Muscle of leg (tissue), 11 donors: ENCODE measurements around the gene PCDHA1. TPM values are rescaled to one million over a fixed set of nuclear protein-coding genes. Genes with fewer than 3 reads are reported as not detected.
A peak's percentile ranks its signal among the peaks of the same experiment; 100 is the strongest.
"Not testable (repeated sequence)": the region's sequence is repeated elsewhere in the genome, so short reads cannot be mapped to it uniquely, and the experiment has no call there.

Experiments used
- DNase-seq: peaks from one replicate; pipeline ENCODE4 v3.0.0; 2013
- H3K27ac ChIP-seq: one replicate; pipeline ENCODE4 v1.5.1; 2013; ENCODE audit warnings: mild to moderate bottlenecking, low read length, control low read depth
- H3K27me3 ChIP-seq: one replicate; pipeline ENCODE4 v1.6.1; 2013; ENCODE audit warnings: low read length; ENCODE audit not compliant: control insufficient read depth, insufficient read depth
- H3K36me3 ChIP-seq: one replicate; pipeline ENCODE4 v1.6.1; 2013; ENCODE audit warnings: low read length; ENCODE audit not compliant: control insufficient read depth, insufficient read depth
- H3K4me1 ChIP-seq: one replicate; pipeline ENCODE4 v1.6.1; 2013; ENCODE audit warnings: low read length; ENCODE audit not compliant: control insufficient read depth, insufficient read depth
- H3K4me3 ChIP-seq: one replicate; pipeline ENCODE4 v1.5.1; 2013; ENCODE audit warnings: low read length, control low read depth
- H3K9me3 ChIP-seq: replicated peaks from 2 replicates; pipeline ENCODE4 v1.6.1; 2013; ENCODE audit warnings: low read depth, low read length; ENCODE audit not compliant: control insufficient read depth
- WGBS: methylation state at CpG from one replicate; pipeline ENCODE4 v1.1.5; 2013; ENCODE audit warnings: missing lambda C conversion rate; ENCODE audit not compliant: insufficient coverage; 5-methylcytosine and 5-hydroxymethylcytosine counted together
- polyA plus RNA-seq, 8 donors: library from polyadenylated mRNA; unstranded; fragments of 120-200 nt; gene quantifications; one replicate each; pipeline versions ENCODE4 v1.2.1 to v1.2.3, GENCODE V29; 2013; ENCODE audit warnings: inconsistent platforms in 1 of 8, low replicate concordance in 1 of 8; ENCODE audit not compliant: insufficient read length in 8 of 8, insufficient read depth in 1 of 8
- total RNA-seq: library from RNA; stranded (reverse); fragments of 120-200 nt; gene quantifications from one replicate; pipeline ENCODE4 v1.2.4, GENCODE V29; 2013

Gene PCDHA1
- total and polyA plus RNA-seq, 9 donors = 0.04 to 0.09 (median 0.05) TPM; not detected in 4

- H3K4me3 ChIP-seq = no peak overlapping the region
- H3K36me3 ChIP-seq = no peaks in the 10 kb centered on the region
- H3K4me1 ChIP-seq = no peaks in the 10 kb centered on the region
- DNase-seq = no peak
- H3K9me3 ChIP-seq = peaks cover 28% of the 10 kb centered on the region
- H3K27ac ChIP-seq = no peak overlapping the region
- peaks cover 9% of the 10 kb centered on the region for H3K27me3 ChIP-seq
- no CpG with 5 or more reads among the region's 2 CpGs for WGBS
These were observed 5.1 kb downstream of the PCDHA1 start for GRCh38 chr5:140791089-140791488.

DNA sequence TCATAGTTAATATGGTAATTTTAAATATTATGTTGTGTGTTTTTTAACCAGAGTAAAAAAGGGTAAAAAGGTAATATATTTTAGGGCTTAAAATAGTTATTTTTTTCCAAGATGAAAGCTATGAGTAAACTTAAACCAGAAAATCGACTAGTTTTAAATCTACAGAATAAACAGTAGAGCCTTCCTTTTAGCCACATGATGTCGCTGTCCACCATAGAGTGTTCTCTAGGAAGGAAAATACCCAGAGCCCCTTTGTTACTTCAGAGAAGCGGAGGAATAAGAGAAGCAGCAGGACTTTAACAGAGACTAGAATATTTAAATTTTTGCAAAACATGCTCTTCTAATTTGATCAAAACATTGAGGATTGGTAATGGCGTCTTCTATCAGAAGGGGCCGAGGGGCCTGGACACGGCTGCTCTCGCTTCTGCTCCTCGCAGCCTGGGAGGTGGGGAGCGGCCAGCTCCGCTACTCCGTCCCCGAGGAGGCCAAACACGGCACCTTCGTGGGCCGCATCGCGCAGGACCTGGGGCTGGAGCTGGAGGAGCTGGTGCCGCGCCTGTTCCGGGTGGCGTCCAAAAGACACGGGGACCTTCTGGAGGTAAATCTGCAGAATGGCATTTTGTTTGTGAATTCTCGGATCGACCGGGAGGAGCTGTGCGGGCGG is 8.8 kb downstream of the PCDHA1 start, which contains the start of gene PCDHA2:
Gene PCDHA2, plus strand, starts transcription at position 258 of the 664 bp plus-strand sequence.
- WGBS = 20% methylated on average over 24 of the region's 27 CpGs
- Histone ChIP-seq H3K36me3 (no peaks in the 10 kb centered on the region), H3K27me3 (peaks cover 2% of the 10 kb centered on the region), H3K9me3 (peaks cover 18% of the 10 kb centered on the region), H3K27ac (no peak within 1 kb of the TSS), H3K4me1 (no peaks in the 10 kb centered on the region), H3K4me3 (no peak within 1 kb of the TSS)
- no peak for DNase-seq

DNA sequence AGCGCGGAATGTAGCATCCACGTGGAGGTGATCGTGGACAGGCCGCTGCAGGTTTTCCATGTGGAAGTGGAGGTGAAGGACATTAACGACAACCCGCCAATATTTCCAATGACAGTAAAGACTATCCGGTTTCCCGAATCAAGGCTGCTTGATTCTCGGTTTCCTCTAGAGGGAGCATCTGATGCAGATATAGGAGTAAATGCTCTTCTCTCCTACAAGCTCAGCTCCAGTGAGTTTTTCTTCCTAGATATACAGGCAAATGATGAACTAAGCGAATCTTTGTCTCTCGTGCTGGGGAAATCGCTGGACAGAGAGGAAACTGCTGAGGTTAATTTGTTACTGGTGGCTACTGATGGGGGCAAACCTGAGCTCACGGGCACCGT is 9.3 kb downstream of the PCDHA1 start:
- Histone ChIP-seq H3K27me3 (peaks cover 2% of the 10 kb centered on the region), H3K4me3 (no peak overlapping the region)

DNA sequence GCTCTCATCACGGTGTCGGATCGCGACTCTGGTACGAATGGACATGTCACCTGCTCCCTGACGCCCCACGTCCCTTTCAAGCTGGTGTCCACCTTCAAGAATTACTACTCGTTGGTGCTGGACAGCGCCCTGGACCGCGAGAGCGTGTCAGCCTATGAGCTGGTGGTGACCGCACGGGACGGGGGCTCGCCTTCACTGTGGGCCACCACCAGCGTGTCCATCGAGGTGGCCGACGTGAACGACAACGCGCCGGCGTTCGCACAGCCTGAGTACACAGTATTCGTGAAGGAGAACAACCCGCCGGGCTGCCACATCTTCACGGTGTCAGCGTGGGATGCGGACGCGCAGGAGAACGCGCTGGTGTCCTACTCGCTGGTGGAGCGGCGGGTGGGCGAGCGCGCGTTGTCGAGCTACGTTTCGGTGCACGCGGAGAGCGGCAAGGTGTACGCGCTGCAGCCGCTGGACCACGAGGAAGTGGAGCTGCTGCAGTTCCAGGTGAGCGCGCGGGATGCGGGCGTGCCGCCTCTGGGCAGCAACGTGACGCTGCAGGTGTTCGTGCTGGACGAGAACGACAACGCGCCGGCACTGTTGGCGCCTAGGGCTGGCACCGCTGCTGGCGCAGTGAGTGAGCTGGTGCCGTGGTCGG is 10.3 kb downstream of the PCDHA1 start:
- DNase-seq, H3K4me3 ChIP-seq, H3K4me1 ChIP-seq, H3K27ac ChIP-seq, H3K27me3 ChIP-seq, H3K36me3 ChIP-seq: not testable (repeated sequence)
- 56% methylated on average over 69 of the region's 72 CpGs for WGBS
- H3K9me3 ChIP-seq = peaks cover 18% of the 10 kb centered on the region

More for the DNA sequence above, 9.3 kb downstream of the PCDHA1 start:
- Histone ChIP-seq H3K27ac (no peak overlapping the region), H3K4me1 (no peaks in the 10 kb centered on the region), H3K36me3 (no peaks in the 10 kb centered on the region), H3K9me3 (peaks cover 18% of the 10 kb centered on the region)
- WGBS = 4% methylated on average over 5 of the region's 15 CpGs
- no peak for DNase-seq

- peaks cover 5% of the 10 kb centered on the region for H3K27me3 ChIP-seq
- H3K4me1 ChIP-seq = no peaks in the 10 kb centered on the region
- no peak overlapping the region for H3K27ac ChIP-seq
- no peak for DNase-seq
- H3K9me3 ChIP-seq = peaks cover 20% of the 10 kb centered on the region
- 54% methylated on average over 39 of the region's 39 CpGs for WGBS
- H3K4me3 ChIP-seq = no peak overlapping the region
- no peaks in the 10 kb centered on the region for H3K36me3 ChIP-seq
These were observed 10.8 kb downstream of the PCDHA1 start for GRCh38 chr5:140796718-140797095.

DNA sequence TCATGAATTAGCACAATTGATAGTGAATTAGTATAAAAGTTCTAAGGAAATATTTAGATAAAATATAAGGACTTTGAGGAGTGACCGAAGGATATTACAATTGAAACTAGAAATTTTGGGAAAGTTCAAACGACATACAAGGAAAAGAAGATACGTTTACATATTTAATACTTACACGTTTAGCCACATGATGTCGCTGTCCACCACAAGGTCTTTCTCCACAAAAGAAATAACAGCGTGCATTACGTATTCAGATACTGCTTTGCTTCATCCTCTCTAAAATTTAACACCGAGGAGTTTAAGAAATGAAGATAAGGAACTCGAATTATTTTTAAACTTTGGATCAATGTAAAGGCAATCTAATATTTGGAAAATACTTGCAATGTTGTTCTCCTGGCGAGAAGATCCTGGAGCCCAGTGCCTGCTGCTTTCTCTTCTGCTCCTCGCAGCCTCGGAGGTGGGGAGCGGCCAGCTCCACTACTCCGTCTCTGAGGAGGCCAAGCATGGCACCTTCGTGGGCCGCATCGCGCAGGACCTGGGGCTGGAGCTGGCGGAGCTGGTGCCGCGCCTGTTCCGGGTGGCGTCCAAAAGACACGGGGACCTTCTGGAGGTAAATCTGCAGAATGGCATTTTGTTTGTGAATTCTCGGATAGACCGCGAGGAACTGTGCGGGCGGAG is 15.0 kb downstream of the PCDHA1 start, which contains the start of gene PCDHA3:
Gene PCDHA3, plus strand, starts transcription at position 242 of the 678 bp plus-strand sequence.
- no peaks in the 10 kb centered on the region for H3K36me3 ChIP-seq
- 18% methylated on average over 13 of the region's 29 CpGs for WGBS
- H3K27ac ChIP-seq = no peak within 1 kb of the TSS
- peaks cover 6% of the 10 kb centered on the region for H3K27me3 ChIP-seq
- H3K9me3 ChIP-seq = peaks cover 24% of the 10 kb centered on the region
- no peaks in the 10 kb centered on the region for H3K4me1 ChIP-seq
- H3K4me3 ChIP-seq = no peak within 1 kb of the TSS
- DNase-seq = peak; percentile 6

DNA sequence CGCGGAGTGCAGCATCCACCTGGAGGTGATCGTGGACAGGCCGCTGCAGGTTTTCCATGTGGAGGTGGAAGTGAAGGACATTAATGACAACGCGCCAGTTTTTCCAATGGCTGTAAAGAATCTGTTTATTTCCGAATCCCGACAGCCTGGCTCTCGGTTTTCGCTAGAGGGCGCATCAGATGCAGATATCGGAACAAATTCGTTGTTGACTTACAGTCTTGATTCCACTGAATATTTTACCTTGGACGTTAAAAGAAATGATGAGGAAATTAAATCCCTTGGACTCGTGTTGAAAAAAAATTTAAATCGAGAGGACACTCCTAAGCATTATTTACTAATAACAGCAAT is 15.5 kb downstream of the PCDHA1 start:
- WGBS = 9% methylated on average over 13 of the region's 16 CpGs
- Histone ChIP-seq H3K9me3 (peaks cover 21% of the 10 kb centered on the region), H3K27me3 (peaks cover 6% of the 10 kb centered on the region), H3K4me1 (no peaks in the 10 kb centered on the region), H3K36me3 (no peaks in the 10 kb centered on the region), H3K27ac (no peak overlapping the region), H3K4me3 (no peak overlapping the region)
- DNase-seq = no peak

- WGBS = 49% methylated on average over 42 of the region's 45 CpGs
- peaks cover 17% of the 10 kb centered on the region for H3K9me3 ChIP-seq
- not testable (repeated sequence) for H3K4me3 ChIP-seq, H3K27me3 ChIP-seq, H3K27ac ChIP-seq, DNase-seq, H3K4me1 ChIP-seq, H3K36me3 ChIP-seq
These were observed 16.4 kb downstream of the PCDHA1 start for GRCh38 chr5:140802381-140802780.

- H3K9me3 ChIP-seq = peaks cover 17% of the 10 kb centered on the region
- DNase-seq = no peak
- H3K27ac ChIP-seq = no peak overlapping the region
- peaks cover 6% of the 10 kb centered on the region for H3K27me3 ChIP-seq
- 44% methylated on average over 53 of the region's 53 CpGs for WGBS
- H3K4me1 ChIP-seq = no peaks in the 10 kb centered on the region
- no peak overlapping the region for H3K4me3 ChIP-seq
- H3K36me3 ChIP-seq = no peaks in the 10 kb centered on the region
These were observed 16.9 kb downstream of the PCDHA1 start for GRCh38 chr5:140802781-140803271.
